Panc1 (cell line): Measurements from ENCODE around the gene SSH2. TPM values are rescaled to one million over a fixed set of nuclear protein-coding genes. Genes with fewer than 3 reads are reported as not detected.

ENCODE experiments used
- ATAC-seq: fragments of 200-7000 bp; cut with Tn5 transposase; 2 replicates; pipeline ENCODE4 v1.9.1; 2020; ENCODE audit warnings: mild to moderate bottlenecking, moderate library complexity
- BruUV-seq: library from RNA; stranded (reverse); fragments of 400-500 nt; replicated peaks from 2 replicates; lab custom pipeline; 2021; lab: Mats Ljungman, UMichigan
- CTCF ChIA-PET: fragments of 300-600 bp; sonication (Branson Sonifier 250); formaldehyde crosslinking; loops from one replicate; lab custom pipeline; 2022; ENCODE audit warnings: antibody characterized with exemption; lab: Charles Lee
- POLR2A ChIA-PET: fragments of 300-600 bp; sonication (Branson Sonifier 250); formaldehyde crosslinking; loops from one replicate; lab custom pipeline; 2022; ENCODE audit warnings: antibody characterized with exemption; lab: Charles Lee
- DNase-seq: peaks from one replicate; pipeline ENCODE4 v3.0.0-alpha.2; 2010; ENCODE audit warnings: low read depth, low spot score
- H3K27ac ChIP-seq: 2 replicates; pipeline ENCODE4 v1.5.1; 2011; ENCODE audit warnings: mild to moderate bottlenecking, low read length, inconsistent platforms
- H3K27me3 ChIP-seq: fragments of 200-500 bp; sonication (Bioruptor generic); 2 replicates; pipeline ENCODE4 v1.6.0; 2014; ENCODE audit warnings: low read length, inconsistent platforms; ENCODE audit not compliant: control insufficient read depth, insufficient read depth
- H3K36me3 ChIP-seq: fragments of 200-500 bp; sonication (Bioruptor generic); 2 replicates; pipeline ENCODE4 v1.5.1; 2014; ENCODE audit warnings: inconsistent platforms, mild to moderate bottlenecking, low read length, moderate library complexity; ENCODE audit not compliant: control insufficient read depth, insufficient read depth
- H3K4me1 ChIP-seq: 2 replicates; pipeline ENCODE4 v1.5.1; 2011; ENCODE audit warnings: inconsistent platforms, mild to moderate bottlenecking, low read length, moderate library complexity; ENCODE audit not compliant: control insufficient read depth, insufficient read depth
- H3K4me3 ChIP-seq, 2 experiments: 2 replicates each; pipeline ENCODE4 v1.5.1; 2011 to 2012; ENCODE audit warnings: low read depth in 2 of 2, low read length in 2 of 2, mild to moderate bottlenecking in 2 of 2, inconsistent platforms in 1 of 2, moderate library complexity in 1 of 2
- H3K9me3 ChIP-seq: fragments of 200-500 bp; sonication (Bioruptor generic); 2 replicates; pipeline ENCODE4 v1.5.1; 2014; ENCODE audit warnings: low read depth, mild to moderate bottlenecking, inconsistent platforms, low read length, moderate library complexity; ENCODE audit not compliant: control insufficient read depth, insufficient read depth
- POLR2AphosphoS5 ChIP-seq: IDR thresholded peaks from 2 replicates; pipeline ENCODE4 v1.6.1; 2012; ENCODE audit warnings: mild to moderate bottlenecking, low read depth, low read length, moderate library complexity
- SIN3A ChIP-seq: IDR thresholded peaks from 2 replicates; pipeline ENCODE4 v1.6.1; 2012; ENCODE audit warnings: low read depth, mild to moderate bottlenecking, low read length, moderate library complexity, borderline replicate concordance; ENCODE audit not compliant: insufficient read depth
- TCF7L2 ChIP-seq: IDR thresholded peaks from 2 replicates; pipeline ENCODE4 v1.6.1; 2011; ENCODE audit warnings: mild to moderate bottlenecking, low read depth, low read length, inconsistent platforms
- in situ Hi-C: cut with HindIII; loops from 2 replicates; pipeline ENCODE4 v1.10.0; 2016; ENCODE audit warnings: low sequenced_read_pairs, low pct_unique_long_range_greater_than_20kb
- intact Hi-C: fragments of 100-400 bp; cut with micrococcal nuclease; formaldehyde crosslinking; loops from one replicate; pipeline ENCODE4 v1.10.0; 2022; ENCODE audit not compliant: unreplicated experiment
- total RNA-seq: library from RNA; stranded (reverse); gene quantifications from one replicate; pipeline ENCODE4 v1.2.1, GENCODE V29; 2021; ENCODE audit not compliant: unreplicated experiment
- TF ChIP-seq, protein P1 (sequence below), 2 experiments: IDR thresholded peaks; 2 replicates each; pipeline ENCODE4 v1.6.1; 2011 to 2012; ENCODE audit warnings: low read depth in 2 of 2, control low read depth in 1 of 2, low read length in 1 of 2, mild to moderate bottlenecking in 1 of 2, moderate library complexity in 1 of 2; ENCODE audit not compliant: insufficient read depth in 1 of 2
- TF ChIP-seq, protein P2 (sequence below): fragments of 450-650 bp; IDR thresholded peaks from 2 replicates; pipeline ENCODE4 v1.5.1; 2017; ENCODE audit warnings: mild to moderate bottlenecking

The SSH2 gene
- total RNA-seq, 1 experiment from 2014 or later: 30.6 TPM

GRCh38 chr17:29802246-29802645, 127.8 kb downstream of the SSH2 start:
- intact Hi-C loops: loop anchor here (10.0 kb wide), 2 partner anchors 203 to 293 kb away; no protein-coding TSS in a partner anchor
- H3K4me3 ChIP-seq: no peak overlapping the region
- no peaks in the 10 kb centered on the region for H3K4me1 ChIP-seq
- H3K36me3 ChIP-seq: no peaks in the 10 kb centered on the region
- in situ Hi-C loops: no loop called here
- no peaks in the 10 kb centered on the region for H3K27me3 ChIP-seq
- no TSS peak for BruUV-seq
- no peak overlapping the region for H3K27ac ChIP-seq
- DNase-seq (no peak), ATAC-seq (no peak)
- ChIA-PET CTCF (interaction anchor here (0.6 kb wide), 1 partner anchor 219 kb away, joined by 6 read pairs; no protein-coding TSS in a partner anchor), POLR2A (no interaction called here)
- no peaks in the 10 kb centered on the region; the same call in 1 of the 2 replicates for H3K9me3 ChIP-seq
- TF ChIP-seq SIN3A (no peak), TCF7L2 (no peak), POLR2AphosphoS5 (no peak)
- TF ChIP-seq, protein P1, sequence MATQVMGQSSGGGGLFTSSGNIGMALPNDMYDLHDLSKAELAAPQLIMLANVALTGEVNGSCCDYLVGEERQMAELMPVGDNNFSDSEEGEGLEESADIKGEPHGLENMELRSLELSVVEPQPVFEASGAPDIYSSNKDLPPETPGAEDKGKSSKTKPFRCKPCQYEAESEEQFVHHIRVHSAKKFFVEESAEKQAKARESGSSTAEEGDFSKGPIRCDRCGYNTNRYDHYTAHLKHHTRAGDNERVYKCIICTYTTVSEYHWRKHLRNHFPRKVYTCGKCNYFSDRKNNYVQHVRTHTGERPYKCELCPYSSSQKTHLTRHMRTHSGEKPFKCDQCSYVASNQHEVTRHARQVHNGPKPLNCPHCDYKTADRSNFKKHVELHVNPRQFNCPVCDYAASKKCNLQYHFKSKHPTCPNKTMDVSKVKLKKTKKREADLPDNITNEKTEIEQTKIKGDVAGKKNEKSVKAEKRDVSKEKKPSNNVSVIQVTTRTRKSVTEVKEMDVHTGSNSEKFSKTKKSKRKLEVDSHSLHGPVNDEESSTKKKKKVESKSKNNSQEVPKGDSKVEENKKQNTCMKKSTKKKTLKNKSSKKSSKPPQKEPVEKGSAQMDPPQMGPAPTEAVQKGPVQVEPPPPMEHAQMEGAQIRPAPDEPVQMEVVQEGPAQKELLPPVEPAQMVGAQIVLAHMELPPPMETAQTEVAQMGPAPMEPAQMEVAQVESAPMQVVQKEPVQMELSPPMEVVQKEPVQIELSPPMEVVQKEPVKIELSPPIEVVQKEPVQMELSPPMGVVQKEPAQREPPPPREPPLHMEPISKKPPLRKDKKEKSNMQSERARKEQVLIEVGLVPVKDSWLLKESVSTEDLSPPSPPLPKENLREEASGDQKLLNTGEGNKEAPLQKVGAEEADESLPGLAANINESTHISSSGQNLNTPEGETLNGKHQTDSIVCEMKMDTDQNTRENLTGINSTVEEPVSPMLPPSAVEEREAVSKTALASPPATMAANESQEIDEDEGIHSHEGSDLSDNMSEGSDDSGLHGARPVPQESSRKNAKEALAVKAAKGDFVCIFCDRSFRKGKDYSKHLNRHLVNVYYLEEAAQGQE (IDR thresholded peaks at IDR 0.05; ENCODE audit: insufficient read depth in 1 of 2, low read depth in 2 of 2, low read length in 1 of 2): no peak
- TF ChIP-seq, protein P2, sequence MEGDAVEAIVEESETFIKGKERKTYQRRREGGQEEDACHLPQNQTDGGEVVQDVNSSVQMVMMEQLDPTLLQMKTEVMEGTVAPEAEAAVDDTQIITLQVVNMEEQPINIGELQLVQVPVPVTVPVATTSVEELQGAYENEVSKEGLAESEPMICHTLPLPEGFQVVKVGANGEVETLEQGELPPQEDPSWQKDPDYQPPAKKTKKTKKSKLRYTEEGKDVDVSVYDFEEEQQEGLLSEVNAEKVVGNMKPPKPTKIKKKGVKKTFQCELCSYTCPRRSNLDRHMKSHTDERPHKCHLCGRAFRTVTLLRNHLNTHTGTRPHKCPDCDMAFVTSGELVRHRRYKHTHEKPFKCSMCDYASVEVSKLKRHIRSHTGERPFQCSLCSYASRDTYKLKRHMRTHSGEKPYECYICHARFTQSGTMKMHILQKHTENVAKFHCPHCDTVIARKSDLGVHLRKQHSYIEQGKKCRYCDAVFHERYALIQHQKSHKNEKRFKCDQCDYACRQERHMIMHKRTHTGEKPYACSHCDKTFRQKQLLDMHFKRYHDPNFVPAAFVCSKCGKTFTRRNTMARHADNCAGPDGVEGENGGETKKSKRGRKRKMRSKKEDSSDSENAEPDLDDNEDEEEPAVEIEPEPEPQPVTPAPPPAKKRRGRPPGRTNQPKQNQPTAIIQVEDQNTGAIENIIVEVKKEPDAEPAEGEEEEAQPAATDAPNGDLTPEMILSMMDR: no peak

DNA sequence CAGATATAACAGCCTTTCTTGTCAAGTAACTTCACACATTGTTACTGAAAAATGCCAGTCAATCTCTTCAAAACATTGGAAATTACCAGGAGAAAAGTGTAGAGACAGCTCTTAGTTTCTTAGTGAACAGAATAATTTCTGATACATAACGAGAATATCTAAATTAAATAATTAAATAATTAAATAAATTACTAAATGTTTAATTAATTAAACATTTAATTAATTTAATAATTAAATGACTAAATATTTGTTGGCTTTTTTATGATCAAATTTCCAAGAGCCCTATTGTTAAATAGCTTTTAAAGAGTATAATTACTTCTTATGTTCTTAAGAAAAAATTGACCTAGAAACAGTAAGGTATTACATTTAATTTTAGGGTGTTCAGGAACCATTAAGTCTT, 129.6 kb downstream of the SSH2 start:
- in situ Hi-C loops: no loop called here
- Histone ChIP-seq H3K9me3 (no peaks in the 10 kb centered on the region; the same call in 1 of the 2 replicates), H3K4me3 (no peak overlapping the region), H3K36me3 (no peaks in the 10 kb centered on the region), H3K27ac (no peak overlapping the region), H3K4me1 (no peaks in the 10 kb centered on the region), H3K27me3 (no peaks in the 10 kb centered on the region)
- ChIA-PET POLR2A (no interaction called here), CTCF (interaction anchor here (0.6 kb wide), 1 partner anchor 21 kb away, joined by 3 read pairs; no protein-coding TSS in a partner anchor)
- TF ChIP-seq, protein P1 (IDR thresholded peaks at IDR 0.05; ENCODE audit: insufficient read depth in 1 of 2, low read depth in 2 of 2, low read length in 1 of 2): no peak
- TF ChIP-seq SIN3A: no peak
- no peak for TF ChIP-seq POLR2AphosphoS5
- TF ChIP-seq, protein P2: no peak
- no peak for TF ChIP-seq TCF7L2
- no TSS peak for BruUV-seq
- no peak for DNase-seq
- ATAC-seq: no peak
- intact Hi-C loops: loop anchor here (10.0 kb wide), 2 partner anchors 204 to 294 kb away; no protein-coding TSS in a partner anchor
